Breast epithelium (tissue), 3 donors: Measurements from ENCODE around the gene GNMT.

Experiments used
- POLR2A ChIP-seq: fragments of 450-650 bp; IDR thresholded peaks from one replicate; pipeline ENCODE4 v1.6.1; 2016; ENCODE audit warnings: antibody characterized with exemption, mild to moderate bottlenecking, moderate library complexity
- TF ChIP-seq, protein P1 (sequence below), 3 donors: fragments of 450-650 bp; IDR thresholded peaks; one replicate each; pipeline ENCODE4 v1.5.1; 2016 to 2017; ENCODE audit warnings: antibody characterized with exemption in 3 of 3, mild to moderate bottlenecking in 3 of 3, moderate library complexity in 3 of 3

DNA sequence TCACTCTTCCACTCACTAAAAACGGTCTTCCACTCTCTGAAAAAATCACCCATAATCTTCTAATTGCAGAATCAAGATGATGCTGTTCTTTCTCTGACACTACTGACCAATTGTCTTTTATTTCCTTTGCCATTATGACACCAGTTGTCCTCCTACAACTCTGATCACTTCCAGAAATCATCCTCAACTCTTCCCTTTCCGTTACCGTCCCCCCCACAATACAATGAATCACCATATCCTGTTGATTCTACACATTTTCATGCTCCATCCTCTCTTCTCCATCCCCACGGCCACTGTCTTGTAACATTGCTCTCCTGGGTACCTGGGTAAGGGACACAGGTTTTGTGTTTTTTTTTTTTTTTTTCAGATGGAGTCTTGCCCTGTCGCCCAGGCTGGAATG lies 21.3 kb downstream of the GNMT start:
- TF ChIP-seq, protein P1, sequence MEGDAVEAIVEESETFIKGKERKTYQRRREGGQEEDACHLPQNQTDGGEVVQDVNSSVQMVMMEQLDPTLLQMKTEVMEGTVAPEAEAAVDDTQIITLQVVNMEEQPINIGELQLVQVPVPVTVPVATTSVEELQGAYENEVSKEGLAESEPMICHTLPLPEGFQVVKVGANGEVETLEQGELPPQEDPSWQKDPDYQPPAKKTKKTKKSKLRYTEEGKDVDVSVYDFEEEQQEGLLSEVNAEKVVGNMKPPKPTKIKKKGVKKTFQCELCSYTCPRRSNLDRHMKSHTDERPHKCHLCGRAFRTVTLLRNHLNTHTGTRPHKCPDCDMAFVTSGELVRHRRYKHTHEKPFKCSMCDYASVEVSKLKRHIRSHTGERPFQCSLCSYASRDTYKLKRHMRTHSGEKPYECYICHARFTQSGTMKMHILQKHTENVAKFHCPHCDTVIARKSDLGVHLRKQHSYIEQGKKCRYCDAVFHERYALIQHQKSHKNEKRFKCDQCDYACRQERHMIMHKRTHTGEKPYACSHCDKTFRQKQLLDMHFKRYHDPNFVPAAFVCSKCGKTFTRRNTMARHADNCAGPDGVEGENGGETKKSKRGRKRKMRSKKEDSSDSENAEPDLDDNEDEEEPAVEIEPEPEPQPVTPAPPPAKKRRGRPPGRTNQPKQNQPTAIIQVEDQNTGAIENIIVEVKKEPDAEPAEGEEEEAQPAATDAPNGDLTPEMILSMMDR (IDR thresholded peaks at IDR 0.05) = no peak
- no peak for TF ChIP-seq POLR2A
